Regular cardiac myocyte (primary cell): ENCODE data around the gene EPB42. TPM values are rescaled to one million over a fixed set of nuclear protein-coding genes. Genes with fewer than 3 reads are reported as not detected.

Source experiments
- total RNA-seq: library from RNA; depleted of rRNA; stranded (reverse); fragments of >200 nt; gene quantifications from 2 replicates; pipeline ENCODE4 v1.2.3, GENCODE V29; 2014

The EPB42 gene
- not detected in 2 replicates for total RNA-seq

DNA sequence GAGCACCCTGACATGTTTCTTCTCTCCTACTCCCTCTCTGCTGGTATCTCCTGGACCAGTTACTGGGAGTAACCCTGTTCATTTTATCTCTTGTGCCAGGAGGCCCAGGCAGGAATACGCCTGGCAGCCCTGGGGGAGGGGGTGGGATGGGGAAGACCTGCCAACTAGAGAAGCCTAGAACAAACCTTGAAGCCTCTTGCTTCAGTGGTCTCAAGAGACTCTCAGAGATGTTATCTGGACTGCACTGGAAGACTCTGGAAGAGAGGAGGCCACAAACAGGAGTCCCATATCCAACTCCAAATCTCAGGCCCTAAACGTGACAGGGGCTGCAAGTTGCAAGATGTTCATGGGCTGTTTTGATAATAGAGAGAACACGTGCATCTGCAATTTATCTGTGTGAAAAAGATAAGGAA is at the start of gene EPB42:
Gene EPB42 (minus strand): TSS at position 28 of the 413 bp plus-strand sequence. CDS start 193 bp downstream, outside the sequence.

DNA sequence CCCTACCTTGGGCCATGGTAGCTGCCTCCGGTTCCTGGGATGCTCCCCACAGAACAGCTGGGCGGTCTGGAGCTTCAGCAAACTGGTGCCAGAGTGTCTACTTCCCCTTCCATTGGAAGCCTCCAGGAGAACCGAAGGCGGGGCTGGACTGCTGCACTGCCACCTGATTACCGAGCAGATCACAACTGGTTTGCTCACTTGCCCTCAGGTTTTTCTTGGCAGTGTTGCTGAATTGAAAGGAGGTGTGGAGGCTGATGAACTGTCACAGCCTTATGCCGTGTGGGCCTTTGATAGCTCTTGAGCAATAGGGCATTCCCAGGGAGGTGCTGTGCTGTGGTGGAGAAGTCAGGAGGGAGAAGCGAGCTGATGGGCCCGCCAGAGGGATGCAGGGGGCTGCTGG is 46.0 kb upstream of the EPB42 start, which contains the start of gene TGM5:
Gene TGM5 (minus strand): TSS at position 95 of the 400 bp plus-strand sequence. CDS start 79 bp downstream, at position 16.

DNA sequence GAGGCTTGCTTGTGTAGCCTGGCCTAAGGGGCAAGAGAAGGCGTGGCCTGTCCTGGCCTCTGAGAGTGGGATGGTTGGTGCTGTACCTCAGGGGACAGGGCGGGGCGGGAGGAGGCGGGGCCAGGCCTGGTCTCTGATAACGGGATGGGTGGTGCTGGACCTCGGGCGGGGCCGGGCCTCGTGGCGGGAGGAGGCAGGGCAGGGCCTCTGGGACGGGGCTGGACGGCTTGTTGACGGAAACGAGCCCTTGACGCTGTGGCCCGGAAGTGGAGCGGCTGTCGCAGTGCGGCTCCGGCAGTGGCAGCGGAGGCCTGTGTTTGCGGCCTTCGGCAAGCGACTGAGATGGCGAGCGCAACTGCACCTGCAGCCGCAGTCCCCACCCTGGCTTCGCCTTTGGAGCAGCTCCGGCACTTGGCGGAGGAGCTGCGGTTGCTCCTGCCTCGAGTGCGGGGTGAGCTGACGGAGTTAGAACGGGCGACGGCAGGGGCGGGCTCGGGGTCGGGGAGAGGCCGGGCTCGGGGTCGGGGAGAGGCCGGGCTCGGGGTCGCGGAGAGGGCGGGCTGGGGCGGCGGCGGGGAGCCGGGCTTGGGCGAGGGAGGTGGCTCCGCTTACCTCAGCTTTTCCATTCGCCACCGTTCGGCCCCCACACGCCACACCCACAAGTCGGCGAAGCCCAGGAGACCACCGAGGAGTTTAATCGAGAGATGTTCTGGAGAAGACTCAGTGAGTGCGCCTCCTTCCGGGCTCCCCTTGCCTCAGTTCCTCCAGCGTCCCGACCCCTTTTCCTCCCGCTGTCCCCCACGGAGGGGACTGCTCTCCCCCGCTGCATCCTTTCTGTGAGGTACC is 35.4 kb downstream of the EPB42 start, which contains the start of gene CCNDBP1:
Gene CCNDBP1 (plus strand): TSS at position 247 of the 846 bp plus-strand sequence. CDS start 96 bp downstream, at position 343.

Other genes with a start within 250 kb of the EPB42 start
- 38.3 and 44.0 TPM in 2 replicates for gene UBR1, start 115.0 kb downstream of the EPB42 start, total RNA-seq
- gene TMEM62, start 87.4 kb downstream of the EPB42 start, total RNA-seq = 12.7 and 18.9 TPM in 2 replicates
- gene CCNDBP1, start 35.6 kb downstream of the EPB42 start, total RNA-seq = 92.2 and 97.2 TPM in 2 replicates
- gene TGM5, start 45.9 kb upstream of the EPB42 start, total RNA-seq = not detected in 2 replicates
- not detected in 2 replicates for gene TGM7, start 81.2 kb upstream of the EPB42 start, total RNA-seq
- gene LCMT2, start 109.6 kb upstream of the EPB42 start, total RNA-seq = 7.0 and 12.3 TPM in 2 replicates
- 15.5 and 17.4 TPM in 2 replicates for gene ZSCAN29, start 150.0 kb upstream of the EPB42 start, total RNA-seq
- 12.1 and 12.5 TPM in 2 replicates for gene TUBGCP4, start 150.1 kb upstream of the EPB42 start, total RNA-seq